HG03575 (cell line): ENCODE results near the gene PDZRN3.

ENCODE experiments used
- ATAC-seq: cut with Tn5 transposase; IDR thresholded peaks from one replicate; pipeline ENCODE4 v1.9.1; 2021; ENCODE audit not compliant: unreplicated experiment, insufficient number of reproducible peaks, low FRiP score; ENCODE audit errors: extremely low read depth

The PDZRN3 gene

DNA sequence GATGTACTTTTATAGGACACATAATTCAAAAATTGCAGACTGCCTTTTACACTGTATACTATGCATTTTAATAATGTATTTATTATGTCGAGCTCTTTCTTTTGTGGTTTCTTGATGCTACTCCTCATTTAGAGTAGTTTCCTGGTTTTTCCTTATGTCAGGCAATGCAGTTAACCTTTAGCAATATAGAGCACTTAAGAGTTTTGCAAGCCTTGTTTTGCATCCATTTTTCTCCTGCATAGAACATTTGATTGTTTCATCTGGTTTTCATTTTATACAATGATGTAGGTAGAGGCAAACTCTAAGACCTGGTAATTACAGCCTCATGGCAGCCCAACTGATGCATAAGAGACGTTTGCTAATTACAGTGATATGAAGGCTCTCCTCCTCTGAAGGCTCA is 86.3 kb downstream of the PDZRN3 start:
- ATAC-seq, result no peak

DNA sequence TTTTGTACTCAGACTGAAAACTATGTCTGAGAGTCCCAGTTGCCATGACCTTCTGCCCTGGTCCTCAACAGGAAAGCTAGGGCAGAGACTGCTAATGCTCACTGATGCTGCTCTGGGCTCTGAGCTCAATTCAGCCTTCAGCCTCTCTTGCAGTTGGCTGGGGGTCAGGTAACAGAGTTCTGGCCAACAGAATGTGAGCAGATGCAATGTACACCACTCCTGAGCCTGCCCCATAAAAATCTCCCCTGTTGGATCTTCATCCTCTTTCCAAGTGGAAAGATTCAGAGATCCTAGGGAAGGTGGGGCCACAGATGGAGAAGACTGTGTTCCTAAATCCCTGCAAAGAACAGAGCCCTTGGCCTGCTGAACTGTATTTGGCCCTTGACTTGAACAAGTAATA is 87.8 kb downstream of the PDZRN3 start:
- ATAC-seq, result no peak

DNA sequence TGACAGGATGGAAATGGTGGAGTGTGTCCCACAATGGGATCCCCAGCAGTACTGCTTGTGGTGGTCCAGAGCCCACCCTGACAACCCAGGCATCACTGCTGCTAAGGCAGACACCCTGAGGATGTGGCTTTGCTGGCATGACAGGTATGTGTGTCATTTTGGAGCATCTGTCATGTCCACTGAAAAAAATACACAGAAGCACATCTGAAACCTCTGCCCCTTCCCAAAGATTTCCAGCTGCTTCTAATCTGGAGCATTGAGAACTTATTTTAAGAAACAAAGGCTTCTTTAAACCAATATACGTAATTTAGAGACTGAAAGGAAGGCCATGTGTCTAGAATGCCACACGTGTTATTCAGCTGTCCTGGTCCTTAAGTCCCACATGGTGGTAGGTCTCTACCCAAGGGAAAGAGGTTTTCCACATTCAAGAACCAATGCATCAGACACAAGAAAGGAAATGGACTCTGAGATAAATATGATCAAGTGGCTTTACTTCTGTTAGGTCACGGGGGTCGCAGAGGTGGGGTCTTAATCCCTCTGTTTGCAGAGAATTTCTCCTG is 88.3 kb downstream of the PDZRN3 start:
- no peak for ATAC-seq

GRCh38 chr3:73535931-73536330 is 88.8 kb downstream of the PDZRN3 start:
- ATAC-seq, result no peak

GRCh38 chr3:73535137-73535536 is 89.6 kb downstream of the PDZRN3 start:
- ATAC-seq, result no peak

- no peak for ATAC-seq
These were observed 94.7 kb downstream of the PDZRN3 start for GRCh38 chr3:73530022-73530396.

DNA sequence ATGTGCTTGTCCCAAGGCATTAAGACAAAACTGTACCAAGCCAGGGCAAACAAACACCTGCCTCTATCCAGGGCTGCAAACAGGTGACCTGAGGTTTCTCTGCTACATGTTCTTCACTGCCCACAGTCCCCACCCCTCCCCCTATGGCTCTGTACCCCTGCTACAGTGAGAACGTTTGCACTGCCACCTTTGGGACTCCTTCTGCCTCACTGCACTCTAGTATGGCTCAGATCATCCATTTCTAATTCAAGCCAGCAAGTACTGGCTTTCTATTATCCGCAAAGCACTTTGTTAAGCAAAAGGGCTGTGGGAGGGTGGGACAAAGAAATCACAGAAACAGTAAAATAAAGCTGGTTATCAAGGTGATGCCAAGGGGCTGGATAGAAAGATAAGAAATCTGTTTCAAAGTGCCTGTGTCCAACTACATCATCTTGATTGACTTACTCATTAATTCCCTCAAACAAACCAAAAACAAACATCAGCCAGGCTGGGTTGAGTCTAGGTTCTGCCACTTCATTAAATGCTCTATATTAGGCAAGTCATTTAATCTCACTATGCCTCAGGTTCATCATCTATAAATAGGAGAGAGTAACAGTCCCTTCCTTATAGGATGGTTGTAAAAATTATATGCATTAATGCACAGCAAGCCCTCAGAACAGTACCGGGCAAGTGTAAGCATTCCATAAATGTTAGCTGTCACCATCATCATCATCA is 95.3 kb downstream of the PDZRN3 start:
- no peak for ATAC-seq

DNA sequence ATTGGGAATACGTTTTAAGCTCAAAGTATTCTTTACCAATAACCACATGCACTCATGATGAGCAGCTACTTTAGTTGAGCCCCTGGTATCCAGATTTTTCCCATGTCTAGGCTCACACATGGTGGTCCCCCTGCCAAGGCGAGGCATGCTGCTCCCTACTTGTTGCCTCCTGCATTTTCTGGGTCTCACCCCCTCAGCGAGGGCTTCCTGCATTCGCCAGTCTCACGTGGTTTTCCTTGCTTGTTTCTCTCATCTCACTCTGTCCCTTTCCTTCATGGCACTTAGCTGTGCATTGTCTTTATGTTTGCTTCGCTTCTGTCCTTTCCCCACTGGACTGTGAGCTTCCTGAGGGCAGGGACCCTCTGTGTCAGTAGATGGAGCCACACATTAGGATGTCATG is 99.2 kb downstream of the PDZRN3 start:
- no peak for ATAC-seq

GRCh38 chr3:73523661-73524060 is 101.1 kb downstream of the PDZRN3 start:
- ATAC-seq, result no peak

- ATAC-seq, result no peak
These were observed 102.9 kb downstream of the PDZRN3 start for GRCh38 chr3:73521734-73522336.

DNA sequence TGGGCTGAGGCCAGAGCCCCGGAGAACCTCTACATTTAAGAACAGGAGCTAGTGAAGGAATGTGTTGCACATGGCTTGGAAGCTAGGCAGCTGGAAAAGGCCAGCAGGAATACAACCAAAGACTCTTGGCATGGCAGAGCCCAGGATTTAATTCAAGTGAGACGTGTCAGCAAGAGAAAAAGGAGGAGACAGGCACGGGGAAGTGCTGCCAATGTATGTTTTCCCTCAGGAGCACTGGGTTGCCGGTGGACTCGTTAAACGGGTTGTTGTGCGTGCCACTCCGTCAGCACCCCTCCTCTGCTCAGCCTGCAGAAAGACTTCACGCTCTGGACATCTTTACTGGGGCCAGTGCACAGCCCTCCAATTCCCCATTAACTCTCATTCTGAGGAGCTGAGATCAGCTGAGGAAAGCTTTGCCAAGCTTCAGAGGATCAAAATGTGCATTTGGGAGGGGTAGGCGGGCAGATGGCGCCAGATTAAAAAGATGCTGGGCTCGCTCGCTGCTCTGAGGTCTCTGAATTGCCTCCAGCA is 103.7 kb downstream of the PDZRN3 start:
- no peak for ATAC-seq

DNA sequence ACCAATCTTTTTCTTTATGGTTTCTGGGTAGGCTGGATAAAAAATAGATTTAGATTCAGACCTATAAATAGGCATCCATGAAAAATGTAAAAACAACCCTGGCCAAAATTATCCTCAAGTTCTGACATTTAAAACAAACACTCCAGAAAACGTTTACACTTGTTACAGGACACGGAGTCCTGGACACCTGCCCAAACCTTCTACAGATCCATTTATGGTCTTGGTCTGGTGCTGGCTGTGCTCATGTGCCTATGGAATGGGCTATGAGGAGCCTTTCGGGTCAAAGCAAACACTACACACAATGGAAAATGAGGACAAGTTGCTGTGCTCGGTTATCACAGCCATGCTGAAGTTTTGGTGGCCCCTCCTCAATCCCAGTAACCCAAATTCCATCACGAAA is 108.1 kb downstream of the PDZRN3 start:
- no peak for ATAC-seq

- ATAC-seq, result no peak
These were observed 111.5 kb downstream of the PDZRN3 start for GRCh38 chr3:73513260-73513659.

DNA sequence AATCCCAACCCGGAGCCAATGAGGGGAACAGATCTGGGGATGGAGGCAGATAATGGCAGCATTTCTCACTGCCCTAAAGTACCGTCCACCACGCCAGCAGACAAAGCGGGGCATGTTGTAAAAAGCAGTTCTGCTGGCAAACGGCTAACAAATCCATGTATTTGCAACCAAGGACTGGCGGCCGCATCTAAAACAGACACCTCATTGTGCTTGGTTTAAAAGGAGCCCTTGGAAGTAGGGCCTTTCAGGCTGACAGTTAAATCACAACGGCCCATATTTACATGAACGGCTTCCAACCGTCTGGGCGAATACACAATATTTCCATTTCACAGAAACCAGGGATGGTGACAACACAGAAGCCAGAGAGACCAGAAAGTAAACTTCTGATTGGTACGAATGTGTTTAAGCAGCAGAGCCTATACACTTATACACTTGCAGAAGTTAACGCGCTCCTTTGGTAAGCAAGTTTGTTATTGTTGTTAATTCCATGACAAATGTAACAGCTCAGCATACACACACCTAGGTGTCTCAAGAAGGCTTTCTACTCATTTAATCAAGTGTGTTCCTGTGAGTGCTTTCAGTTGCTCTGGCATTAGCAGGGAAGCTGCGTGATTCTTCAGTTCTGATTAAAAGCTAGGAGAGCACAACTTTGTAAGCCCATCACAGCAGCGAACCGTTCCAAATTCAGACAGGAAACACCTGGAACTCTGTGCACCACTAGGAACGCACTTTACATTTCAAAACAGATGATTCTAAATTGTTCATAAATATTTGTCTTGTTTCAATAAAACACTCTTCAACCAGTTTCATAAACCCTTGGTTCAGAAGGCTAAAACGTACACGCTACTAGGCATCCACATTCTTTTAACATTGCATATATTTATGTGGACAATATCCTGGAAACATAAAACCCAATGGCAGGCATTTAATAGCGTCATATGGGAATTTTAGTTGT is 112.9 kb downstream of the PDZRN3 start:
- ATAC-seq, result no peak

GRCh38 chr3:73510784-73511183 is 114.0 kb downstream of the PDZRN3 start:
- ATAC-seq, result no peak

DNA sequence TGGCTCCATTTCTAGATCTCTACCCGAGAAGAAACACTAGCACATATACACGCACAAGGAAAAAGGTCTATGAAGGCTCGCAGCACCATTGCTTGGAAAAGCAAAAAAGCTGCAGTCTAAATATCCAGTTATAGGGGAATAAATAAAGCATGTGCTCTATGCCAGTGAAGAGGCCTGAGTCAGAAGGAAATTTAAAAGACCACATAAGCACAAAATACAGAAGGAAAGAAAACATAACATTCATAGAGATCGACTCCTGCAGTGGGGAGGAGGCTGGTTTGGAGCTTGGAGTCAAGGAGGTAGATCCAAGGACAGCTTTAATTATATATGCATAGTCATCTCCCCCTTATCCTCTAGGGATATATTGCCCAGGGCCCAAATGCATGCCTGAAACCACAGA is 114.4 kb downstream of the PDZRN3 start:
- ATAC-seq, result no peak

DNA sequence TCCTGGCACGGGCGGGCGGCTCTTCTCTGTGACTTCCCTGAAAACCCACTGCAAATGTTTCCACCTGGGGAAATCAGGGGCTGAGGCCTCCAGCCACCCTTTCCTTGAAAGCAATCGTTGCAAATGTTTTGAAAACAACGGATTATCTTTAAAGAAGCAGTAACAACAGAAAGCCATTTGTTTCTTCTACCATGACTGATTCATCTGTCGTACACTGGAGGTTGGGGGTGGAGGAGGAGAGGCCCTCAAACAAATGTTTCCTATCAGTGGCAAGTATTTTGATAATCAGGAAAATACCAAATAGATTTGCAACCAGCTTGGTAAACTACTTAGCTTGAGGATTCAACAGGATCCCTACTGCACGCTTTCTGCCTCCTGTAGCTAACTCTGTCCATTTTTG is 114.9 kb downstream of the PDZRN3 start:
- ATAC-seq, result no peak

- no peak for ATAC-seq
These were observed 115.7 kb downstream of the PDZRN3 start for GRCh38 chr3:73509066-73509465.

- ATAC-seq, result no peak
These were observed 116.3 kb downstream of the PDZRN3 start for GRCh38 chr3:73508330-73508954.
